Ovary (tissue), 9 donors: ENCODE data around the gene SF3B3. TPM values are rescaled to one million over a fixed set of nuclear protein-coding genes. Genes with fewer than 3 reads are reported as not detected.

Experiments
- DNase-seq, 5 donors: peaks; one replicate each; pipeline ENCODE4 v3.0.0-alpha.2; 2019 to 2020
- H3K27ac ChIP-seq, 2 donors: fragments of 200-600 bp; one replicate each; pipeline versions ENCODE4 v1.5.1 to v1.8.0; 2019 to 2022
- H3K27me3 ChIP-seq: fragments of 200-600 bp; one replicate; pipeline ENCODE4 v1.8.0; 2022
- H3K36me3 ChIP-seq: fragments of 200-600 bp; sonication (generic); one replicate; pipeline ENCODE4 v1.5.1; 2019
- H3K4me1 ChIP-seq: one replicate; pipeline ENCODE4 v1.8.1; 2013; ENCODE audit warnings: mild to moderate bottlenecking, moderate library complexity; ENCODE audit not compliant: insufficient read depth
- H3K4me3 ChIP-seq: fragments of 200-600 bp; sonication (generic); one replicate; pipeline ENCODE4 v1.5.1; 2017
- H3K9me3 ChIP-seq, 2 donors: fragments of 200-600 bp in 1 of 2; sonication (generic) in 1 of 2; one replicate each; pipeline versions ENCODE4 v1.5.1 to v1.8.1; 2013 to 2019; ENCODE audit warnings: mild to moderate bottlenecking in 1 of 2, moderate library complexity in 1 of 2
- EP300 ChIP-seq: sonication (generic); formaldehyde crosslinking; IDR thresholded peaks from one replicate; pipeline ENCODE4 v1.6.1; 2017; ENCODE audit warnings: antibody characterized with exemption
- POLR2A ChIP-seq: fragments of 450-650 bp; IDR thresholded peaks from one replicate; pipeline ENCODE4 v1.6.1; 2017; ENCODE audit warnings: antibody characterized with exemption, mild to moderate bottlenecking, moderate library complexity
- WGBS, 3 donors: extraction: QIAGEN DNeasy Blood & Tissue Kit in 1 of 3; methylation state at CpG; one replicate each; pipeline versions ENCODE4 v1.1.5 to v1.1.7; 2013 to 2017; 5-methylcytosine and 5-hydroxymethylcytosine counted together
- intact Hi-C, 4 donors: fragments of 100-400 bp; cut with DNase I; formaldehyde crosslinking; loops; one replicate each; pipeline versions ENCODE4 v1.11.0 to v1.15.1; 2022 to 2023
- polyA plus RNA-seq, 2 donors: library from polyadenylated mRNA; stranded (reverse); fragments of 200-250 nt in 1 of 2; fragments of 350-450 nt in 1 of 2; fragmentation: Illumina TruSeq in 1 of 2; extraction: RNeasy Lipid Tissue Mini Kit (QIAGEN cat#74804) in 1 of 2; gene quantifications; one replicate each; pipeline ENCODE4 v1.2.3, GENCODE V29; 2013 to 2014
- total RNA-seq, 7 donors: library from RNA; depleted of rRNA in 2 of 7; stranded (reverse); fragments of >200 nt in 2 of 7; fragmentation: NEBNext Ultra II Directional in 3 of 7; extraction: Animal tissue kit (Norgen Biotek cat#: 25700) in 3 of 7; gene quantifications; one replicate each; pipeline versions ENCODE4 v1.1.0 to v1.2.4, GENCODE V29; 2016 to 2023
- TF ChIP-seq, protein P1 (sequence below), 3 donors: fragments of 450-650 bp in 2 of 3; fragments of 200-600 bp in 1 of 3; IDR thresholded peaks; one replicate each; pipeline versions ENCODE4 v1.5.1 to v1.8.0; 2016 to 2022; ENCODE audit warnings: antibody characterized with exemption in 3 of 3, mild to moderate bottlenecking in 1 of 3
- donor health status: DM: no; HTN: no; CAD: no; lungs with moderate emphysema.
- donor health status: DM: no; HTN: no; CAD: no.
- donor health status: Bipolar disorder and iron deficiency.
- donor health status: DM: yes; HTN: yes; CAD: no.
- donor health status: DM: no; HTN: no; CAD: no.
- donor health status: DM: yes; HTN: yes; CAD: no.

SF3B3 gene
- total and polyA plus RNA-seq, 9 donors = 76.1 to 326 (median 282) TPM

DNA sequence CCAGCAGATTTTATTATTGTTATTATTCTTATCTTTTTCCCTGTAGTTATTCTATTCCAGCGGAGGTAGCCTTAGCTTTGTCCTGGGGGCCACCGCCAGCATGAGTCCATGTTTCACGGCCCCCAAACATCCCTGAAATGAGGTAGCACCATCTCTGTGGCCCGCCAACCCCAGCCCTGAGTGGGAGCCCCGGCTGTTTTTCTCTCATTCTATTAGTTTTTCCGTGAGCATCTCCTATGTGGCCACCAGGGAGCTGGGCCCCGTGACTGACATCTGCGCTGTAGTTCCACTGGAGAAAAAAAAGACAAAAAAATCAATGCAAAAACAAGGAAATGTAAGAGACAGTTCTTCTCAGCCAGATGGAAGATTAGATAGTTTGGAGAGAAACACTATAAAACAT lies 79.2 kb downstream of the SF3B3 start:
- TF ChIP-seq EP300 (no peak), POLR2A (no peak)
- TF ChIP-seq, protein P1, sequence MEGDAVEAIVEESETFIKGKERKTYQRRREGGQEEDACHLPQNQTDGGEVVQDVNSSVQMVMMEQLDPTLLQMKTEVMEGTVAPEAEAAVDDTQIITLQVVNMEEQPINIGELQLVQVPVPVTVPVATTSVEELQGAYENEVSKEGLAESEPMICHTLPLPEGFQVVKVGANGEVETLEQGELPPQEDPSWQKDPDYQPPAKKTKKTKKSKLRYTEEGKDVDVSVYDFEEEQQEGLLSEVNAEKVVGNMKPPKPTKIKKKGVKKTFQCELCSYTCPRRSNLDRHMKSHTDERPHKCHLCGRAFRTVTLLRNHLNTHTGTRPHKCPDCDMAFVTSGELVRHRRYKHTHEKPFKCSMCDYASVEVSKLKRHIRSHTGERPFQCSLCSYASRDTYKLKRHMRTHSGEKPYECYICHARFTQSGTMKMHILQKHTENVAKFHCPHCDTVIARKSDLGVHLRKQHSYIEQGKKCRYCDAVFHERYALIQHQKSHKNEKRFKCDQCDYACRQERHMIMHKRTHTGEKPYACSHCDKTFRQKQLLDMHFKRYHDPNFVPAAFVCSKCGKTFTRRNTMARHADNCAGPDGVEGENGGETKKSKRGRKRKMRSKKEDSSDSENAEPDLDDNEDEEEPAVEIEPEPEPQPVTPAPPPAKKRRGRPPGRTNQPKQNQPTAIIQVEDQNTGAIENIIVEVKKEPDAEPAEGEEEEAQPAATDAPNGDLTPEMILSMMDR (IDR thresholded peaks at IDR 0.05) = no peak
- H3K4me3 ChIP-seq = no peak overlapping the region
- no peak overlapping the region for H3K27ac ChIP-seq
- H3K36me3 ChIP-seq = no peaks in the 10 kb centered on the region
- no peak for DNase-seq
- intact Hi-C loops = no loop called here
- H3K9me3 ChIP-seq = no peaks in the 10 kb centered on the region
- H3K4me1 ChIP-seq = no peaks in the 10 kb centered on the region
- WGBS, 3 donors = 82 to 95% (median 90%) methylated on average over 8 of the region's 8 CpGs
- no peaks in the 10 kb centered on the region for H3K27me3 ChIP-seq

DNA sequence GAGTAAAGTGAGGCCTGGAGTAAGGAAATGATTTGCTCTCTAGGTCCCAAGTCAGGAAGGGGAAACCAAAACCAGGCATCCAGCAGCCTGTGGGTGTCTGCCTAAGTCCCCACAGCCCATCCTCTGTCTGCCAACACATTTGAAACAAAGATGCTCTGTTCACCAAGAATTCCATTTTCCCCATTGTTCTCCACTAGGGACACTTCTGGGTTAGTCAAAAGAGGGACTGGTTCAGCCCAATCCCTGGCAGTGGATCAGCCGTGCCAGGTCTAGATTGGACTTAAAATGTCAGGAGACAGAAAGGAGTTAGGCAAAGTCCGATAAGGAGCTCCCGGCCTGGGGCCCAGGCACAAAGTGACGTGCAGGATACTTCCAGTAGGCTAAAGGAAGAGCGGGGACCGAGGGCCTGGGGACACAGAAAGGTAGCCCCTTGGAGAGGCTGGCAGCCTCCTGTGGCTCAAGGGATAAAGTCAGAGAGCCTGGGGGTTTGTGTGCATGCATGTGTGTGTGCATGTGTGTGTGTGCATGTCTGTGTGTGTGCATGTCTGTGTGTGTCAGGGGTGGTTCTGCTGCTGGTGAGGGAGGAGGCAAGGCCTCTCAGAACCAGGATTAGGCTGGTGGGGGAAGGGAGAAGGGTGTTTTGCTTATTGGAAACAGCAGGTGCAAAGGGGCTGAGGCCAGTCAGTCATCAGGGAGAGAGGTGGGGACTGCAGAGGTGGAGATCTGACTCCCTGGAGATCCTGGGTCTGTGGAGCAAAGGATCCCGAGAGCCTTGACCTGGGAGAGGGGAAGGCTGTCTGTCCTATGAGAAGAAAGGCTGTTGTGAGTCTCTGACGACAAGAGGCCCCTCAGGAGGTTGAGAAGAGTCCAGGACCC lies 81.0 kb downstream of the SF3B3 start:
- Histone ChIP-seq H3K9me3 (no peaks in the 10 kb centered on the region), H3K4me3 (no peak overlapping the region), H3K4me1 (no peaks in the 10 kb centered on the region), H3K36me3 (no peaks in the 10 kb centered on the region), H3K27ac (no peak overlapping the region), H3K27me3 (no peaks in the 10 kb centered on the region)
- TF ChIP-seq POLR2A (no peak), EP300 (no peak)
- TF ChIP-seq, protein P1 (IDR thresholded peaks at IDR 0.05) = no peak
- intact Hi-C loops = no loop called here
- DNase-seq = no peak
- 89 to 96% (median 91%) methylated on average over 8 of the region's 8 CpGs for WGBS, 3 donors

DNA sequence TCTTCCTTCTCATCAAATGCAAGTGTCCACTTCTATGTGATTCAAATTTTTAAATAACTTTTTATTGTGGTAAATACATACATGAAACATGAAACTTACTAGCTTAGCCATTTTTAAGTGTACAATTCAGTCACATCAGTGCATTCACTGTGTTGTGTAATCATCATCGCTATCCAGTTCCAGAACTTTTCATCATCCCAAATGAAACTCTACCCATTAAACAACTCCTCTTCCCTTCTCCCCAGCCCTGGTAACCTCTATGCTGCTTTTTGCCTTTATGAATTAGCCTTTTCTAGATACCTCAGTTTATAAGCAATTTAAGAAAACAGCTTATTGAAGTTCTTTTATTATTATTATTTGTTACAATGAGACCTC lies 81.7 kb downstream of the SF3B3 start:
- Histone ChIP-seq H3K9me3 (no peaks in the 10 kb centered on the region), H3K4me1 (no peaks in the 10 kb centered on the region), H3K36me3 (no peaks in the 10 kb centered on the region), H3K4me3 (no peak overlapping the region), H3K27ac (no peak overlapping the region), H3K27me3 (no peaks in the 10 kb centered on the region)
- 79 to 93% (median 90%) methylated on average over 1 of the region's 1 CpG for WGBS, 3 donors
- intact Hi-C loops = no loop called here
- DNase-seq = no peak
- TF ChIP-seq POLR2A (no peak), EP300 (no peak)
- TF ChIP-seq, protein P1 (IDR thresholded peaks at IDR 0.05) = no peak

DNA sequence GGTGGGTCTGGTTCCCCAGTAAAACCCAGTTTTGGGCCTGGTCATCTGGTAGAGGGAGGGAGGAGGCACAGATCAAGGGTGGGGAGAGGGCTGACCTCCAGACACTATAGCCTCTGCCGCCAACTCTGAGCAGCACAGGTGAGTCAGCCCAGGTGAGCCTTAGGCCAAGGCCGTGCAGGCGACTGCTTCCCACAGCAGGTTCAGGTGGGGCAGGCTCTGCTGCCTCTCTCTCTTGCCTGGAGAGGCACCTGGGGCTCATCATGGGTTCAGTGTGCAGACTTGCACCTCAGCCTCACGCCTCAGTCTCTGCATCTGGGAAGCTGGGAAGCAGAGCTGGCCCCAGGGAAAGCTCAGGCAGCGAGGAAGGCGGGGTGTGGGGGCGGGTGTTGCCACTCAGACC lies 84.9 kb downstream of the SF3B3 start:
- intact Hi-C loops = no loop called here
- 88 to 93% (median 89%) methylated on average over 7 of the region's 7 CpGs for WGBS, 3 donors
- Histone ChIP-seq H3K9me3 (no peaks in the 10 kb centered on the region), H3K4me3 (no peak overlapping the region), H3K27ac (no peak overlapping the region), H3K36me3 (no peaks in the 10 kb centered on the region), H3K27me3 (no peaks in the 10 kb centered on the region), H3K4me1 (no peaks in the 10 kb centered on the region)
- no peak for DNase-seq
- TF ChIP-seq, protein P1 (IDR thresholded peaks at IDR 0.05) = no peak
- TF ChIP-seq EP300 = no peak
- no peak for TF ChIP-seq POLR2A
